ENCODE data around the gene SPRING1.
"Not testable (repeated sequence)": the region's sequence is repeated elsewhere in the genome, so short reads cannot be mapped to it uniquely, and the experiment has no call there.

Gene SPRING1

GRCh38 chr12:116742787-116743186 lies 4.9 kb upstream of the SPRING1 start:
- not testable (repeated sequence) for DNase-seq (ENCODE audit: low read depth, low spot score)

DNA sequence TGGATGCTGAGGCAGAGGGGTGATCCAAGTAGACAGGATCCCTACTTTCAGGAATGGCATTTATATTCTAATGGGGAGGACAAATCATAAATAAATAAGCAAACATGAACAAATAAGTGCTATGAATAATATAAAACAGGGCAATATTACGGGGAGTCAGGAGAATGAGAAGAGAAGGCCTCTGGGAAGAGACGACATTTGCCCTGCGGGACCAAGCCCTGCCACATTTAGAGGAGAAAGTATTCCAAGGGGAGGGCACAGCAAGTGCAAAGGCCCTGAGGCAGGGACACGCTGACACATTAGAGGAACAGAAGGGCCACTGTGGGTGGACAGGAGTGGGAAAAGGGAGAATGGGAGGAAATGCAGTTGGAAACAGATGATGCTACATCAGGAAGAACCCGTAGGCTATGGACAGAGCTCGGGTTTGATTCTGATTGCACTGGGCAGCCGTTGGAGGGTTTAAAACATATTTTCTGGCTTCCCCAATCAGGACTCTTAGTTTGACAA lies 1.6 kb upstream of the SPRING1 start:
- DNase-seq (ENCODE audit: low read depth, low spot score) = no peak

DNA sequence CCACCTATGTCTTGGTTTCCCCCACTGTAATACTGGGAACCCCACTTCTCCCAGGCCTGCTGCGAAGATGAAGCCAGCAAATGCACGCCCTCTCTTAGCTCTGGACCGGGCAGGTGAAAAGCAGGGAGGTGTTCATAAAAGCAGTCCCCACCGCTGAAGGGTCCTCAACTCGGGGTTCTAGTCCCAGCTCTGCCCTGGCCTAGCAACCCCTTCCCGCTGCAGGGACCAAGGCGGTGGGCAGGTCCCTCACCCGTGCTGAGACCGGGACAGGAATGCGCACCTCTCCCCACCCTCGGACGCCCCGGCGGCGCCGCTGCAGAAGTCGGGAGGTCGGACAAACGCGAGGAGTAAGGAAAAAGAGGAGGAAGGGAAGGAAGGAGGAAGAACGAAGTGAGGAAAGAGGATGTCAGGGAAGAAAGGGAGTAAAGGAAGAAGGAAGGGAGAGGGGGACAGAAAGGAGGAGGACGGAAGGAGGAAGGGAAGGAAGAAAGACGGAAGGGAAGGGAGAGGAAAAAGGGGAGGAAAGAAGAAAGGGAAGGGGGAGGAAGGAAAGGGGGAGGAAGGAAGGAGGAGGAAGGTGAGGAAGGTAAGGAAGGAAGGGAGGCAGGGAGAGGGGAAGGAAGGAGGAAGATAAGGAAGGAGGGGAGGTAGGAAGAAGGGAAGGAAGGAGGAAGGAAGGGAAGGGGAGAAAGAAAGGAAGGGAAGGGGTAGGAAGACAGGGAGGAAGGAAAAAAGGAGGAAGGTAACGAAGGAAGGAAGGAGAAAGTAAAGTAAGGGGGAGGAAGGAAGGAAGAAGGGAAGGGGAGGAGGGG lies 701 bp downstream of the SPRING1 start:
- no peak for DNase-seq (ENCODE audit: low read depth, low spot score)

DNA sequence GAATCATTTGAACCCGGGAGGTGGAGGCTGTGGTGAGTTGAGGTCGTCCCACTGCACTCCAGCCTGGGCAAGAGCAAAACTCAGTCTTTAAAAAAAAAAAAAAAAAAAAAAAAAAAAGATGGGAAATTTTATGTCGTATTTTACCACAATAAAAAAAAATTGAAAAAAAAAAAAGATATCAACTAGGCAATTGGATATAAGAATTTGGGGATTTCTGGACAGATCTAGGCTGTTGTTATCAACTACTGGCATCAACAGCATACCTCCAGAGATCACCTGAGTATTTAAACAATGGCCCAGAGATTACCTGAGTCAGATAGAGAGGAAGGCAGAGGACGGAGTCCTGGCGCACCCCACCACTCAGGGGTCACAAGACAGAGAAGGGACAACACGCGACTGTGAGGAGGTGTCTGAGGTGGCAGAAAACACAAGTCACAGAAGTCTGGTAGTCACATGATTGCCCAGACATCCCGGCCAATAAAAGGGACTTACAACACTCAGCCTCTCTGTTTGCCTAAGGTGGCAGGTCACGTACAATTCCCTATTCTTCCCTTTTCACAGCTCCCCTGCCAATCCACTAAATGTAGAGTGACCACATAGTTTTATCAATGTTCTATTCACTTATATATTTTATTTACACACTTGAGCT lies 1.8 kb downstream of the SPRING1 start:
- no peak for DNase-seq (ENCODE audit: low read depth, low spot score)

DNA sequence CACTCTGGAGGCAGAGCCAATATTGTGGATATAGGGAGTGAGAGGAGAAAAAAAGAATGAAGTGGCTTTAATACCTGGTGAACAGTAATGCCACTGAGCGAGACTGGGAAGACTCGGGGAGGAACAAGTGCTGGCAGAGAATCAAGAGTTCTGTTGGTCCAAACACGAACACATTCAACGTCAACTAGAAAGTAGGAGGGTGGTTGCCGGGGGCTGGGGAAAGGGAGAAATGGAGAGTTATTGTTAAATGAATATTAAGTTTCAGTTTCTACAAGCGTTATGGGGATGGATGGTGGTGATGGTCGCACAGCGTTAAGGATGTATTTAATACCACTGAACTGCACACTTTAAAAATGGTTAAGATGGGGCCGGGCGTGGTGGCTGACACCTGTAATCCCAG lies 2.8 kb downstream of the SPRING1 start:
- DNase-seq (ENCODE audit: low read depth, low spot score) = no peak

DNA sequence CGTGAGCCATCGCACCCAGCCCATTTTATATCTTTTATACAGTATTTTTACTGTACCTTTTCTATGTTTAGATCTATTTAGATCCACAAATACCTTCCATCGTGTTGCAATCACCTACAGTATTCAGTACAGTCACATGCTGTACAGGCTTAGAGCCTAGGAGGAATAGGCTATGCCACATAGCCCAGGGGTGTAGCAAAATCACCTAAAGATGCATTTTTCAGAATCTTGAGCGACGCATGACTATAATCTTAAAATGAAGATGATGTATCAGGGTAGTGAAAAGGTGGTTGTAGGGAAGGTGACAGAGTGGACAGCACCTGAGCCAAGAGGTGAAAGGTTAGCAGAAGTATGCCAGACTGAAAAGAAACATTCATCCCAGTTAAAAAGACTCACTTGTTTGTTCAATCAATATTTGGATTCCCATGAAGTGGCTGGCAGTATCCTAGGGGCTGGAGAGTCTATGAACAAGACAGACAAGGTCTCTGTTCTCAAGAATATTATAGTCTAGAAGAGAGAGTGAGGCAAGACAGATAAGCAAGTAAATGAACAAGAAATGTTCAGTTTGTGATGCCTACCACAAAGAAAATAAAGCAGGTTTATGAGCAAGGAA lies 3.6 kb downstream of the SPRING1 start:
- DNase-seq (ENCODE audit: low read depth, low spot score) = no peak

DNA sequence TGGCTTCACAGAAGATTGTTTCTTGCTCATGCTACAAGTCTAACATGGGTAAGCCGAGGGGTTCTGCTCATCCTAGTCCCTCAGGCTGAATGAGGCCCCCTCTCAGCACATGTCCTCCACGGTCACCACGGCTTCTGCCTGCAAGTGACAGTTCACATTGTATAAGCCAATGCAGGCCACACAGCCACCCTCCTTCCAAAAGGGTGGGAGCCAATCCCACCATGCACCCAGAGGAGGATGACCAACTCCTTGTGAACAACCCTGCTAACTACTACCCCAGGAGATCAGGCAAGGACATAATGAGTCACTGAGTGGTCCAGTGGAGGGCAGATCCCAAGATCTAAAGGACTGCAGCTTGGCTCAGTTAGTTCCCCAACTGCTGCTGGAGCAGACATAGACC lies 6.1 kb downstream of the SPRING1 start:
- no peak for DNase-seq (ENCODE audit: low read depth, low spot score)

GRCh38 chr12:116727891-116728290 lies 10.0 kb downstream of the SPRING1 start:
- no peak for DNase-seq (ENCODE audit: low read depth, low spot score)

DNA sequence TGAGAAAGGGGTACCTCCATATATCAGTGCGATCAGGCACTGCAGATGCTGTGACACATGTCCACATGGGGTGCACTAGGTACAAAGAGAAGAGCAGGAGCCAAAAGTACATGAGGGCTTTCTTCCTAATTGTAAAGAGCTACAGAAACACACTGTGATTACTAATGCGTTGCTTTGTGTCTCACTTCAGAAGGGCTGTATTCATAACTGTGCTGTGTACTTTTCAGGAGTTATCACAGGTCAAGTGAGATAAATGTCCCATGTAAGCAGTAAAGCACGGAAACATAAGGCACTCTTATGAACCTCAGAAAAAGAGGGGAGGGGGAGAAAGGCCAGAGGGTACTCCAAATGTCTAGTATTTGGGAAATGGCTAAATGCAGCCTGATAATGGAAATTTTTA lies 10.6 kb downstream of the SPRING1 start:
- no peak for DNase-seq (ENCODE audit: low read depth, low spot score)

DNA sequence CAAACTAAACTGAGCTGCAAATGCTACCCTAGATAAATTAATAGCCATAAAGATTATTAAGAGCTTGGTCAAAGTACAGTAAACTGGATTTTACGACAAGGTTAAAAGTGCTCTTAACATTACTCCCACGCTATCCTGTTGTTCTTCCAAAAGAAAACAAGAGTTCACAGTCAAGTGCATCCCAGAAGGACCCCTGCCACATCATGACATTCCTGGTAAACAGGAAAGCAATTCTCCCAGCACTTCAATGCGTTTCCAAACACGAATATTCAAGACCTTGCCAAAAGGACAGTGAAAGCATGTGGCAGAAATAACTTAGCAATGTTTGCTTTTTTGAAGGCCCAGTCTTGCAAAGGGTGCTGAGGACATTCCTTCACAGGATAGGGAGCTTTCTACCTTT lies 11.2 kb downstream of the SPRING1 start:
- no peak for DNase-seq (ENCODE audit: low read depth, low spot score)

DNA sequence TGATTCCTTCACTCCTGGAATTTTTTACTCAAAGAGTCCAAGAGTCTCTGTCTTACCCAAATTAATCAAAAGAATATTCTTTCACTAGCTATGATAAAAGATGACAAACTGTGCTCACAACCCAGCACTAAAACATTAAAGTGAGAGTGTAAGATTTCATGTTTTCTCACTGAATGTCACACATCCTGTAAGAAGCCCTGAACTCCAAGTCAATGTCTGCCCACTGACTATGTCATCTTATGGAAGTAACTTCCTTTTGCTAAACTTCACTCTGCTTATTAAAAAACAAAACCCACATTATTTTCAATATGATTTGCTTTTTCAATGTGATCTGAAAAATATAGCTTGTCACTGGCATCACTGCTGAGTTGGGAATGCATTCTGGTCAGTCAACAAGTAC lies 15.6 kb downstream of the SPRING1 start:
- no peak for DNase-seq (ENCODE audit: low read depth, low spot score)

DNA sequence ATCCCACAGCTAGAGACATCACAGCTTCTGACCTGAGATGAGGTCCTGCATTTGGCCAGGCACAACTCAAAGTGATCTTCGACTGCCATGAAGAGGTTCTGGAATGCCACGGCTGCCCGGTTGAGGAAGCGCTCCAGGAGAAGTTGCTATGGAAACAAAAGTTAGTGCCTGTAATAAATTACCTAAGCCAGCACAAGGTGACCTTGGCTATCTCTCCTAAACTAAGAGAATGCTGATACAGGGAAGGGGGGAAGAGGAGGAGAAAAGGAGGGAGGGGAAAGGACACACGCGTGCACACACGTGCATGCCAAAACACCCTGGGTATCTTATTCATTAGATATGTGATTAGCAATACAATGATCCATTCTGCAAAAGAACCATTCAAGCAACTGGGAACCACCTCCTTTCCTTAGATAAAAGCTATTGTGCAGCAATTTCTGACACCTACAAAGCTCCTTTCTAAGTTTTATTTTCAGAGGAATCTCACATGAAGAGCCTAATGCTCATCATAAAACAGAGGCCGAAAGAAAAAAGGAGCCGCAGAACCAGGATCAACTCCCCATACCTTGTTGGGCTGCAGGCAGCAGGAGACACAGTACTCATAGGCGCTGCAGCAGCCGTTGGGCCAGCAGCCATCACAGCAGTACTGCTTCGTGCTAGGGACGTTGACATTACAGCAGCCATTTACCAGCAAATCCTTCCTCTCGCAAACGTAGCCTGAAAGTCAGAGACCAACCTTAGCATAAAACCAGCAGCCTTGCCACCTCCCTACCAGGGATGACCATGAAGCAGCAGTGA lies 17.9 kb downstream of the SPRING1 start:
- DNase-seq (ENCODE audit: low read depth, low spot score) = no peak

GRCh38 chr12:116718655-116719454 lies 19.0 kb downstream of the SPRING1 start:
- no peak for DNase-seq (ENCODE audit: low read depth, low spot score)

DNA sequence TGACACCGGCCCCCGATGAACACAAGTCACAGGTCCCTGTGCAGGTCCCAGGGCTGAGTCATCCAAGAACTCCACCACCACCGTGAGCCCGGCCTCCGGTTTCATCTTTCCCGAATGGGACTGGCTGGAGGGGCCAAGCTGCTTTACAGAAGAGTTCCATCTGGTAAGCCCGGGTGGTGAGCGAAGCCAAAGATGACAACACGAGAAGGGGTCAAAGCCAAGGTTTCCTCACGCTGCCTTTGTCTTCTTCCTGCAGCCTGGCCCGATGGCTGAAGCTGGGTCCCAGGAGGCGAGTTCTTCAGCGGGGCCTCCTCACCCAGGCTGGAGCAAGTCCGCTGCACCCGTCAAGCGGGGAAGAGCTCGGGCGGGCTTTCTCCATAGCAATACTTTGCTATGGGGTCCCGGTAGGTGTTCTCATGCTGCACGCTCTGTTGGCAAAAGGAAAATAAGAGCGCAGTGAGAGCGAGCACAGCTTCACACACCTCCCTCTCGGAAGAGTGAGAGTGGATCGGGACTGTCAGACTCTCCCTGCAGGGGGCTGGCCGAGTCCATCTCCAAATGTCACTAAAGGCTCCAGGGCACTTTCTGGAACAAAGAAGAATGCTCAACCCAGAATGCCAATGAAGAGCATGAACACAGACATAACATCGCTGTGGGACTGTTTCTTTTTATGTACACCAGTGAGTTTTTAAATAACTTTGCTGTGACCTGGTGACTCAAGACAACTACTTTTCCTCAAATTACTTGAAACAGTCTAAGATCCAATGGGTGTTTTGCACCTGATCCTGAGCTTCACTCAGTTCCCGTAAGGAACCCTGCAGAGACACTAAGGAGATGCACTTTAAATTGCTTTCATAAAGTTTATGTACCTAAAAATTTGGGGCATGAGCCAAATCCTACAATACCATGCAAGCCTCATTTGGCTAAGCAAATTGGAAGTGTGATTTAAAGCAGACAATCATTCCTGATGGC lies 20.1 kb downstream of the SPRING1 start:
- DNase-seq (ENCODE audit: low read depth, low spot score) = no peak

DNA sequence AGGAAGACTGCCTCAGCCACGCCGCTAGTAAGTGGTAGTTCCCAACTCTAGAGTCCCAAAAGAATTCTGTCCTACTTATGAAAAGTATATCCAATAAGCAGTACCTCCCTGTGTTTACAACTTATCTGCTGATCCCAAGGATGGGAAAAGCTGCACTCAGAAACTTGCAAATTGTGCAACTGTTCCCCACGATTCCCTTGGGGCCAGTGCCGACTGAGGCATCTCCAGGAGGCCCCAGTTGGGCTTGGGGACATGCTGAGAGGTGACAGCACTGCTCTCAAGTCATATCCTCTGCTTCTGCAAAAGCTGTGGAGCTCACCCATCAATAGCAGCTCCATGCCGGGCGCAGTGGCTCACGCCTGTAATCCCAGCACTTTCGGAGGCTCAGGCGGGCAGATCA lies 23.7 kb downstream of the SPRING1 start:
- DNase-seq (ENCODE audit: low read depth, low spot score) = no peak

- no peak for DNase-seq (ENCODE audit: low read depth, low spot score)
Measured at GRCh38 chr12:116713527-116713926, 24.3 kb downstream of the SPRING1 start.

DNA sequence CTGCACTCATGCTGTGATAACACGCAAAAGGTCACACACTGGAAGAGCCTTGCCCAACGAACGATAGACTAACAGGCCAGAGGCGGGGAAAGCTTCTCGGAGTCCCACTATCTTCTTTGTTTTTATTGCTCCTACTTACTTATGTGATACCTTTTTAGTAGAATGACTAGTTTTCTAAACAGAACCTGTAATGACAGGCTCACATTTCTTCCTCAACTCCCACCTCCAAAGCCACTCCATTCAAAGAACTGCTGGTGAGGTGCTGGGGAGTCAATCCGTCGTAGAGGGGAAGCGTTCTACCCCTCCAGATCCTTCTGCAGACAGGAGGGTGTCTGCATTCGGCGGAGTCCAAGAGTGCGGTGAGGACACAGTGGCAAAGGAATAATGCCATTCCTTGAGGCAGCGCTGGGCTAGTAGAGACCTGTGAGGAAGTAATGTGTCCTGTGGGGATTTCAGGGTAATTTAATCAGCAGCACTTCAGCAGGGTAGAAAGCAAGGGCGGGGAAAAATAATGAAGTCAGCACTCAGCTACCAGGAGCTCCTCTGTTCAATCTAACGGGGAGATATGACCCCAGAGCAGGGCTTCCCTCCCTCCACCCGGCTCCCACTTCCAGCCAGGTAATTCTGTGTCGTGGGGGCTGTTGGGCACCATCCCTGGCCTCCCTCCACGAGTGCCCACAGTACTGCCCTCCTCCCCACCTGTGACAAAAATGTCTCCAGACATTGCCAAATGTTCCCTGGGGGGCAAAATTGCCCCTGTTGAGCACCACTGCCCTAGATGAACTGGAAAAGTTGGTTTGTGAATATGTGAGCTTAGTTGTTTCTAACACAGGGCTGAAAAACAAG lies 25.2 kb downstream of the SPRING1 start:
- DNase-seq (ENCODE audit: low read depth, low spot score) = no peak

DNA sequence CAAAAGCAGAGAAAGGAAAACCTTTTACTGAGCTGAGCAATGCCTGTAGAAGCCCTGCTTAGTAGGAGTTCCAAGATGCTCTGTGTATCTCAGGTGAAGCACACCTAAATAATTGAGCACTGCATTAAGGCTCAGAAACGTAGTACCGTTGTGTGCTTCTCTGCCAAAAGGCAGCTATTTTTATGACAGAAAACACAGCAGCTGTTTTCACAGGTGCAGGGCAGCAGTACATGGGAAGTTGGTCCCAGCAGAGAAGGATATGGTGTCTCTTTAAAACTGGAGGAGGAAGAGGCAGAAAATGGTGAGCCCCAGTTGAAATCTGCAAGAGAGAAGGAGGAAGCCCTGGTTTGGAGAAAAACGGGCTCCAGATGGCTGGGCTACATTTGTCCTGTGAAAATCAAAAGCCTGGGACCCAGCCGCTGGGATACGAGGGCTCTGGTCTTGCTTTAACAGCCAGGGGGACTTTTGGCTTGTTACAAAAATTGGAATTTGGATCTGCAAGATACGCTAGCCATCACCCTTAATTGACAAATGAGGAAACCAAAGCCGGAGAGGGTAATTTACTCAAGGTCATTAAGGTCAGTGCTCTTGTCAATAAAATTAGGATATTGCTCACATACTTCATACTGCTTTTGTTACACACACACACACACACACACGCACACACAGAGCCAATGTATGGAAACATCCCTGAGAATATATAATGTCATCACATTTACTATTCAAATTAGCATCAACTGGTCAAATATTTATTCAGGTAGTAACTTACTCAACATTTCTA lies 27.3 kb downstream of the SPRING1 start:
- no peak for DNase-seq (ENCODE audit: low read depth, low spot score)

All from activated CD4-positive, CD25-positive, alpha-beta regulatory T cell treated with anti-CD3 and anti-CD28 coated beads, Interleukin-2, amount 50 U/mL, for 16 hours (primary cell).